Naive thymus-derived CD4-positive, alpha-beta T cell (primary cell): ENCODE data around the gene FANCL. TPM values are rescaled to one million over a fixed set of nuclear protein-coding genes. Genes with fewer than 3 reads are reported as not detected.
"Not testable (repeated sequence)": the region's sequence is repeated elsewhere in the genome, so short reads cannot be mapped to it uniquely, and the experiment has no call there.

Experiments used
- ATAC-seq: fragments of 150-1000 bp; cut with Tn5 transposase; 2 replicates; pipeline ENCODE4 v1.10.0; 2021; ENCODE audit warnings: mild to moderate bottlenecking, moderate library complexity
- CTCF ChIA-PET: fragments of 350-600 bp; sonication (Branson Sonifier 250); formaldehyde crosslinking; loops from one replicate; lab custom pipeline; 2021; ENCODE audit warnings: antibody characterized with exemption; lab: Charles Lee
- POLR2A ChIA-PET: fragments of 350-600 bp; sonication (Branson Sonifier 250); formaldehyde crosslinking; loops from one replicate; lab custom pipeline; 2021; ENCODE audit warnings: antibody characterized with exemption, inconsistent platforms; lab: Charles Lee
- DNase-seq, 9 donors: peaks; one replicate each; pipeline versions ENCODE4 v3.0.0 to v3.0.0-alpha.2; 2020 to 2022; ENCODE audit warnings: mixed read lengths in 1 of 9
- H3K27ac ChIP-seq: one replicate; pipeline ENCODE4 v1.7.0; 2013; ENCODE audit warnings: mild to moderate bottlenecking, low read depth, low read length, moderate library complexity
- H3K27me3 ChIP-seq, 2 donors: one replicate each; pipeline ENCODE4 v1.7.0; 2013; ENCODE audit warnings: low read length in 2 of 2, mild to moderate bottlenecking in 2 of 2, moderate library complexity in 2 of 2; ENCODE audit not compliant: control insufficient read depth in 2 of 2, insufficient read depth in 2 of 2
- H3K36me3 ChIP-seq, 3 experiments: 1 replicate in 2 of 3; 2 replicates in 1 of 3; pipeline ENCODE4 v1.7.0; 2013; ENCODE audit warnings: low read length in 3 of 3, mild to moderate bottlenecking in 3 of 3, moderate library complexity in 1 of 3; ENCODE audit not compliant: insufficient read depth in 3 of 3, control insufficient read depth in 2 of 3
- H3K4me1 ChIP-seq, 2 donors: one replicate each; pipeline ENCODE4 v1.7.0; 2013; ENCODE audit warnings: low read length in 2 of 2, mild to moderate bottlenecking in 2 of 2, moderate library complexity in 1 of 2; ENCODE audit not compliant: control insufficient read depth in 2 of 2, insufficient read depth in 2 of 2
- H3K4me3 ChIP-seq: 2 replicates; pipeline ENCODE4 v1.7.0; 2013; ENCODE audit warnings: mild to moderate bottlenecking, low read length
- H3K9me3 ChIP-seq, 3 experiments: 1 replicate in 2 of 3; 2 replicates in 1 of 3; pipeline ENCODE4 v1.7.0; 2013; ENCODE audit warnings: low read length in 3 of 3; ENCODE audit not compliant: control insufficient read depth in 2 of 3
- H3K27ac Mint-ChIP-seq, 9 donors: one replicate each; pipeline ENCODE4 v1.8.0; 2020 to 2022; ENCODE audit warnings: mixed read lengths in 9 of 9, mild to moderate bottlenecking in 8 of 9, moderate library complexity in 5 of 9, inconsistent platforms in 2 of 9
- H3K27me3 Mint-ChIP-seq, 5 donors: one replicate each; pipeline ENCODE4 v1.8.0; 2021 to 2022; ENCODE audit warnings: mixed read lengths in 5 of 5, mild to moderate bottlenecking in 1 of 5
- H3K36me3 Mint-ChIP-seq, 5 donors: one replicate each; pipeline ENCODE4 v1.8.0; 2020 to 2022; ENCODE audit warnings: mixed read lengths in 5 of 5, mild to moderate bottlenecking in 3 of 5, inconsistent platforms in 1 of 5
- H3K4me1 Mint-ChIP-seq, 7 donors: one replicate each; pipeline ENCODE4 v1.8.0; 2020 to 2022; ENCODE audit warnings: mixed read lengths in 7 of 7, mild to moderate bottlenecking in 3 of 7, inconsistent platforms in 1 of 7
- H3K4me3 Mint-ChIP-seq, 10 donors: one replicate each; pipeline ENCODE4 v1.8.0; 2020 to 2022; ENCODE audit warnings: mild to moderate bottlenecking in 10 of 10, mixed read lengths in 10 of 10, moderate library complexity in 6 of 10, inconsistent platforms in 2 of 10
- H3K9me3 Mint-ChIP-seq, 11 donors: one replicate each; pipeline ENCODE4 v1.8.0; 2020 to 2022; ENCODE audit warnings: mixed read lengths in 11 of 11, mild to moderate bottlenecking in 4 of 11, inconsistent platforms in 1 of 11, moderate library complexity in 1 of 11
- intact Hi-C, 2 donors: fragments of 100-400 bp; cut with micrococcal nuclease; formaldehyde crosslinking; loops; one replicate each; pipeline ENCODE4 v1.15.1; 2023
- polyA plus RNA-seq, 2 donors: library from polyadenylated mRNA; unstranded; fragments of 300-500 nt; fragmentation: Illumina TruSeq; gene quantifications; one replicate each; pipeline ENCODE4 v1.2.3, GENCODE V29; 2021
- total RNA-seq, 6 experiments: library from RNA in 5 of 6; stranded (reverse) in 5 of 6; gene quantifications; 1 replicate in 5 of 6; 2 replicates in 1 of 6; pipeline ENCODE4 v1.2.3 and lab custom pipeline; 2021 to 2026

FANCL gene
- total and polyA plus RNA-seq, 7 experiments from 2014 or later: 0.51 to 14.5 (median 3.1) TPM

GRCh38 chr2:58202404-58202803, 38.7 kb downstream of the FANCL start:
- Mint-ChIP-seq H3K36me3 (peaks cover 0 to 2% (median 0%) of the 10 kb centered on the region in 5 donors), H3K4me3 (no peak overlapping the region), H3K9me3 (no peaks in the 10 kb centered on the region), H3K27me3 (no peaks in the 10 kb centered on the region), H3K27ac (no peak overlapping the region), H3K4me1 (peaks cover 0 to 3% (median 0%) of the 10 kb centered on the region in 7 donors)
- no peak for ATAC-seq
- Histone ChIP-seq H3K4me3 (no peak overlapping the region), H3K9me3 (no peaks in the 10 kb centered on the region), H3K36me3 (no peaks in the 10 kb centered on the region), H3K27ac (no peak overlapping the region), H3K27me3 (no peaks in the 10 kb centered on the region), H3K4me1 (no peaks in the 10 kb centered on the region)
- POLR2A ChIA-PET: no interaction called here
- intact Hi-C loops: no loop called here
- CTCF ChIA-PET: no interaction called here
- no peak for DNase-seq

GRCh38 chr2:58197894-58198293, 43.2 kb downstream of the FANCL start:
- Histone ChIP-seq H3K9me3 (no peaks in the 10 kb centered on the region), H3K36me3 (no peaks in the 10 kb centered on the region), H3K4me3 (no peak overlapping the region), H3K4me1 (no peaks in the 10 kb centered on the region), H3K27me3 (no peaks in the 10 kb centered on the region), H3K27ac (no peak overlapping the region)
- Mint-ChIP-seq H3K4me3 (no peak overlapping the region), H3K4me1 (peaks cover 0 to 2% (median 0%) of the 10 kb centered on the region in 7 donors), H3K27ac (no peak overlapping the region), H3K9me3 (no peaks in the 10 kb centered on the region), H3K27me3 (no peaks in the 10 kb centered on the region), H3K36me3 (peaks cover 0 to 2% (median 0%) of the 10 kb centered on the region in 5 donors)
- ChIA-PET CTCF (no interaction called here), POLR2A (no interaction called here)
- intact Hi-C loops: no loop called here
- no peak for DNase-seq
- ATAC-seq: no peak

DNA sequence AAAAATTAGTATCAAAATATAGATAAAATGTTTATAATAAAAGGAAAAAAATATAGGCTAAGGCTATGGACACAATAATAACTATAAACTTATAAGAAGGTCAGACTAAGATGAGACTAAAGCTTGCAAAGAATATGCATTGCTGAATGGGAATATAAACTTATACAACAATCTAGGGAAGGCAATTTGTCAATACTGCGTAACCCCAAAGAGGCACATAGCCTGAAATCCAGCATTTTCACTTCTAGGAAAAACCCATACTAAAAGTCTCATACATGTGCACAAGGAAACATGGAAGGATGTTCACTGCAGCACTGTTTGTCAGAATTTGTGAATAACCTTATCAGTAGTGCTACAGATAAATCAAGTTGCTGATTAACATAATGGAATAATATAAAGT, 45.5 kb downstream of the FANCL start:
- H3K4me1 ChIP-seq: no peaks in the 10 kb centered on the region
- intact Hi-C loops: no loop called here
- CTCF ChIA-PET: no interaction called here
- no peak overlapping the region for H3K4me3 Mint-ChIP-seq
- H3K27ac Mint-ChIP-seq: no peak overlapping the region
- H3K4me3 ChIP-seq: no peak overlapping the region
- H3K36me3 Mint-ChIP-seq: peaks cover 0 to 2% (median 0%) of the 10 kb centered on the region in 5 donors
- H3K27me3 ChIP-seq: no peaks in the 10 kb centered on the region
- no peaks in the 10 kb centered on the region for H3K9me3 Mint-ChIP-seq
- peaks cover 0 to 2% (median 0%) of the 10 kb centered on the region in 7 donors for H3K4me1 Mint-ChIP-seq
- no peak for ATAC-seq
- no peaks in the 10 kb centered on the region for H3K36me3 ChIP-seq
- H3K27me3 Mint-ChIP-seq: no peaks in the 10 kb centered on the region
- POLR2A ChIA-PET: no interaction called here
- no peak for DNase-seq
- H3K9me3 ChIP-seq: no peaks in the 10 kb centered on the region
- no peak overlapping the region for H3K27ac ChIP-seq

DNA sequence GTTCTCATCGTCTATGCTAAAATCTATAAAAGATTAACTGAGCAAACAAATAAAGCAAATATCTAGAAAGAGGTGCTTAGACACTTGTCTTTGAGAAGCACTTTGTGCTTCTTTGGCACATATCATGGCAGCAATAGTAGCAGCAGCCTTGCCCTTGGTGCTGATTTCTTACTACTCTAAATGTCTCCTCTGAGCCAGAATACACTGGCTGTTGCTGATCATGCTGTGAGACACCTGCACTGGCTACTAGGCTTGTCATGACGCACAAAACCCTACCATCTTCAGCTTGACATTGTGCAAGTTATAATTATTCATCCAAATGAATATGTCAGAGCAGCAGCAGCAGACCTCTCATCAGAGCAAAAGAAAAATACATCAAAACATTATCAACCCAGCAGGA, 46.7 kb downstream of the FANCL start:
- H3K9me3 ChIP-seq: no peaks in the 10 kb centered on the region
- H3K9me3 Mint-ChIP-seq: no peaks in the 10 kb centered on the region
- H3K27me3 ChIP-seq: no peaks in the 10 kb centered on the region
- ATAC-seq (no peak), DNase-seq (no peak)
- ChIA-PET CTCF (no interaction called here), POLR2A (no interaction called here)
- H3K27me3 Mint-ChIP-seq: no peaks in the 10 kb centered on the region
- H3K4me3 ChIP-seq: no peak overlapping the region
- H3K27ac Mint-ChIP-seq: no peak overlapping the region
- intact Hi-C loops: no loop called here
- H3K4me1 Mint-ChIP-seq: peaks cover 0 to 2% (median 0%) of the 10 kb centered on the region in 7 donors
- no peaks in the 10 kb centered on the region for H3K4me1 ChIP-seq
- no peak overlapping the region for H3K27ac ChIP-seq
- no peaks in the 10 kb centered on the region for H3K36me3 ChIP-seq
- no peak overlapping the region for H3K4me3 Mint-ChIP-seq
- peaks cover 0 to 2% (median 0%) of the 10 kb centered on the region in 5 donors for H3K36me3 Mint-ChIP-seq

DNA sequence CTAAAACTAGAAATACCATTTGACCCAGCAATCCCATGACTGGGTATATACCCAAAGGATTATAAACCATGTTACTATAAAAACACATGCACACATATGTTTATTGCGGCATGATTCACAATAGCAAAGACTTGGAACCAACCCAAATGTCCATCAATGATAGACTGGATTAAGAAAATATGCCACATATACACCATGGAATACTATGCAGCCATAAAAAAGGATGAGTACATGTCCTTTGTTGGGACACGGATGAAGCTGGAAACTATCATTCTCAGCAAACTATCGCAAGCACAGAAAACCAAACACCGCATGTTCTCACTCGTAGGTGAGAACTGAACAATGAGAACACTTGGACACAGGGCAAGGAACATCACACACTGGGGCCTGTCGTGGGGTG, 54.1 kb downstream of the FANCL start:
- CTCF ChIA-PET, H3K27ac Mint-ChIP-seq, H3K4me3 Mint-ChIP-seq, ATAC-seq, H3K27me3 ChIP-seq, H3K9me3 ChIP-seq, H3K9me3 Mint-ChIP-seq, intact Hi-C loops, H3K27ac ChIP-seq, H3K27me3 Mint-ChIP-seq, H3K4me3 ChIP-seq, DNase-seq, H3K4me1 Mint-ChIP-seq, H3K36me3 ChIP-seq, H3K4me1 ChIP-seq, POLR2A ChIA-PET: not testable (repeated sequence)
- peaks cover 0 to 15% (median 0%) of the 10 kb centered on the region in 5 donors for H3K36me3 Mint-ChIP-seq

DNA sequence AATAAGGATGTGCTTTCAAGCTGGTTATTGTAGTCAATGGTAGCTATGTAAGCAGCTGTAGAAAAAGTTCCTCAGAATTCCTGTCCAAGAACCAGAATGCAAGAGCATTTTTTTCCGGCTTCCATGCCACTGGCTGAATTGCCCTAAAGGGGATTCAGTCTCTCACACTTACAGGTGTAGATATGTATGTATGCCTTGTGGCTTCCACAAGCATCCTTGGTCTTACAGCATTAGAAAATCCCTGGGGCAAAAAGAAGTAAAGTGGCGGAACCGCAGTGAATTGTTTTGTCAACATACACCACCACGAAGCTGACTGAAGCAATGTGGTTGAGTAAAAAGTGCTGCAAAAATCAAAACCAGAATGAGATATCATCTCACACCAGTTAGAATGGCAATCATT, 54.6 kb downstream of the FANCL start:
- ChIA-PET POLR2A (no interaction called here), CTCF (no interaction called here)
- H3K27me3 ChIP-seq: no peaks in the 10 kb centered on the region
- no peaks in the 10 kb centered on the region for H3K4me1 Mint-ChIP-seq
- no peak overlapping the region for H3K27ac ChIP-seq
- no peak overlapping the region for H3K27ac Mint-ChIP-seq
- H3K36me3 ChIP-seq: no peaks in the 10 kb centered on the region
- no peak overlapping the region for H3K4me3 ChIP-seq
- intact Hi-C loops: no loop called here
- ATAC-seq (no peak), DNase-seq (no peak)
- peaks cover 0 to 15% (median 0%) of the 10 kb centered on the region in 5 donors for H3K36me3 Mint-ChIP-seq
- no peak overlapping the region for H3K4me3 Mint-ChIP-seq
- peaks cover 0 to 3% (median 0%) of the 10 kb centered on the region in 11 donors for H3K9me3 Mint-ChIP-seq
- H3K9me3 ChIP-seq: no peaks in the 10 kb centered on the region
- no peaks in the 10 kb centered on the region for H3K27me3 Mint-ChIP-seq
- no peaks in the 10 kb centered on the region for H3K4me1 ChIP-seq

GRCh38 chr2:58182527-58182926, 58.6 kb downstream of the FANCL start:
- Histone ChIP-seq H3K4me3 (no peak overlapping the region), H3K4me1 (no peaks in the 10 kb centered on the region), H3K9me3 (no peaks in the 10 kb centered on the region), H3K27ac (no peak overlapping the region), H3K27me3 (no peaks in the 10 kb centered on the region), H3K36me3 (no peaks in the 10 kb centered on the region)
- H3K9me3 Mint-ChIP-seq: peaks cover 0 to 23% (median 3%) of the 10 kb centered on the region in 11 donors
- DNase-seq: no peak
- intact Hi-C loops: no loop called here
- H3K36me3 Mint-ChIP-seq: peaks cover 0 to 22% (median 6%) of the 10 kb centered on the region in 5 donors
- no peak overlapping the region for H3K27ac Mint-ChIP-seq
- ATAC-seq: no peak
- H3K27me3 Mint-ChIP-seq: no peaks in the 10 kb centered on the region
- no peak overlapping the region for H3K4me3 Mint-ChIP-seq
- CTCF ChIA-PET: no interaction called here
- POLR2A ChIA-PET: no interaction called here
- no peaks in the 10 kb centered on the region for H3K4me1 Mint-ChIP-seq
